Stimulated activated CD4-positive, alpha-beta T cell treated with anti-CD3 and anti-CD28 coated beads, Interleukin-1b, Interleukin-23, amount 100 ng/mL, for 1 hour (primary cell): Measurements from ENCODE around the gene PHOSPHO1.
A peak's percentile ranks its signal among the peaks of the same experiment; 100 is the strongest.
"Not testable (repeated sequence)": the region's sequence is repeated elsewhere in the genome, so short reads cannot be mapped to it uniquely, and the experiment has no call there.

Source experiments
- DNase-seq, 2 donors: peaks; one replicate each; pipeline ENCODE4 v3.0.0-alpha.2; 2020; ENCODE audit warnings: low read depth in 2 of 2

Gene PHOSPHO1

DNA sequence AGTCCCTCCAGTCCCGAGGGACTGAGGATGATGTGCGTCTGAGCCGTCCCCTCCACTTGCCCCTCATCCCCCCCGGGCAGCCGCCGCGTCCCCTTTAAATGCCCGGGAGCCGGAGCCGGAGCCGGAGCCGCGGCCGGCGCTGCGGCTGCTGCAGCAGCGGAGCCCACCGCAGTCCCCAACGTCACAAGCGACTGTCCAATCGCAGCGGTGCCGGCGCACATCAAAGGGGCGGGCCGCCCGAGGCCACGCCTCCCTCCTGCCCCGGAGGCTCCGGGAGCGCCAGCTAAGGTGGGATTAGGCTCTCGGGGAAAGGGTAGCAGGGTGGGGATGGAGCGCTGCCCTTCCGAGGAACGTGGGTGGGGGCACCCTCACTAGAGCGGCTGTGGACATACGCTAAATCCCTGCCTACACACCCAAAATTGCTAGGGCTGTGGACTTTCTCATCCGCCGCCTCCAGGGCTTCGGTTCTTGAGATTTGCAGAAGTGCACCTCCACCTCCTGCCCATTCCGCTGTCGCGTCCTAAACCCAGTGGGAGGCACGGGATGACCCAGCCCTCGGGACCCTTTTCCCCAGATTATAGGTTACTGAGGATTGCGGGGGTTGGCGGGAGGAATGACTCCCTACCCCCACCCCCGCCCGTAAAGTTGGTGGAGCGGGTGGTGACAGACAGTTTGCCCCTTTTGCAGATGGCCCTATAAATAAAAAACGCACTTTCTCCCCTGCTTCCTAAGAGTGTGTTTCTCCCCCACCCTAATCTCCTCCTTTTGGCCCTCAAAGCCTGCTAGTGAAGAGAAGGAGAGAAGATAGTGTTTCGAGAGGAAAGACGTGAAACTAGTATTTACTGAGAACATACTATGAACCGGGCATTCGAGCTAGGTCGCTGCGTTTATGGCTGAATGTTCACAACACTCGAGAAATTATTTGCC, at the start of gene PHOSPHO1:
Gene PHOSPHO1, minus strand, starts transcription at position 152 of the 927 bp plus-strand sequence. CDS start 4,096 bp downstream, outside the sequence.
- peak; percentile 48 to 73 for DNase-seq

GRCh38 chr17:49280061-49280460, 49.5 kb upstream of the PHOSPHO1 start:
- DNase-seq, result no peak

- not testable (repeated sequence) for DNase-seq
Observed at GRCh38 chr17:49279263-49280015, 48.9 kb upstream of the PHOSPHO1 start.

- DNase-seq, result no peak
Observed at GRCh38 chr17:49278076-49278475, 47.5 kb upstream of the PHOSPHO1 start.

GRCh38 chr17:49277638-49278037, 47.1 kb upstream of the PHOSPHO1 start:
- no peak for DNase-seq

DNA sequence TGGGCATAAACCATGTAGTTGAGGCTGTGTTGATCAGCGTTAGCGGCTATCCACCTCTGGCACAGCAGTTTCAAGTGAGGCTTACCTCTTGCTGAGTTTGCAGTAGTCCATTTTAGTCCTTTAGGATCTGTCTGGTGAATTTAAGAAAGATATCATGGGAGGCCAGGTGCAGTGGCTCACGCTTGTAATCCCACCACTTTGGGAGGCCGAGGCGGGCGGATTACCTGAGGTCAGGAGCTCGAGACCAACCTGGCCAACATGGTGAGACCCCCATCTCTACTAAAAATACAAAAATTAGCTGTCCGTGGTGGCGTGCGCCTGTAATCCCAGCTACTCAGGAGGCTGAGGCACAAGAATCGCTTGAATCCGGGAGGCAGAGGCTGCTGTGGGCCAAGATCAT, 45.4 kb upstream of the PHOSPHO1 start:
- DNase-seq, result not testable (repeated sequence)

DNA sequence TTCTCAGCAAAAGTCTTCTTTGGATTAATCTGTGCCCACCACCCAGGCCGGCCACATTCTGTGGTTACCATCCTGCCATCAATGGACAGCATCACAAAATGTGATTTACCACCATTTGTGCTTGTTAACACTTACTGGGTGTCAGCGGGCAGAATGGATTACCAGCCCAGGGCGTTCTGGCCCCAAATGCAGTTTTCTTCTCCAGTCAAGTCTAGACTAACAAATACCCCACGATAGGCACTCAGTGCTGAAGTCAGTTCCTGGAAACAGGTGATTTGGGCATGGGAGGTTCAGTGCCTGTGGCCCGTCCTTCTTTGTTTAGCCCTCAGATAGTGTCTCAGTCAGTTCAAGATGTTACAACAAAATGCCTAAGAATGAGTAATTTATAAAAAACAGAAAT, 38.8 kb upstream of the PHOSPHO1 start:
- DNase-seq, result no peak

DNA sequence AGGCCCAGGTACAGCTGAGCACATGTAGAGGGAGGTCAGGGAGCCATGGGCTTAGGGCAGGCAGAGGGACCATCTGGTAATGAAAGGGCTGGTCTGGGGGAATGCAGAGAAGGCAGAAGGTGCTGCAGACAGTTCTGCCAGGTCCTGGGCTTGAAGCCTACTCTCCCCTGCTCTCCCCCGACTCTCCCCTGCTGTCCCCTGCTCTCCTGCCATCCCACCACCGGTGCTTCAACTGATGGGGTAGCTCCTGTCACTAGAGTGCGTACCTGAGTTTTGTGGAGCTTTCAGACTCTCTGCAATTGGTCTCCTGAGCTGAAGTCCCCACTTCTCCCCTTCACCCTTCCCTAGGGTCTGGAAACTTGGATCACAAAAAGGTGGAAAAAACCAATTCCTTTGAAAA, 37.3 kb upstream of the PHOSPHO1 start:
- no peak for DNase-seq

DNA sequence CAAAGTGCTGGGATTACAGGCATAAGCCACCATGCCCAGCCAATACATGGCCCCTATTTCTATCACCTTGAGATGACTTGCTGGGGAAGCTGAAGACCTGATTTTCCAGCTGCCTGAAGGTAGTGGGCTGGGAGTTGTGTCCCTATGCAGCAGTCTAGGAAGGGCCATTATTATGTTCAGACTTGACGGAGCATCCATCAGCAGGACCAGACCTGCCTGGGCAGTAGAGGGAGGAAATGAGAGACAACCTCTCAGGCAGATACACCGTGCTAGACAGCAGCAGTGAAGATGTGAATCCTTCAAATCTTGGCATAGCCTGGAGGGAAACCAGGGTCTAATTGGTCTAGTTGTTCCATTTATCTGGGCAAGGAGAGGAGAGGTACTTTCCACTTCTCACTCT, 35.6 kb upstream of the PHOSPHO1 start:
- DNase-seq, result no peak

DNA sequence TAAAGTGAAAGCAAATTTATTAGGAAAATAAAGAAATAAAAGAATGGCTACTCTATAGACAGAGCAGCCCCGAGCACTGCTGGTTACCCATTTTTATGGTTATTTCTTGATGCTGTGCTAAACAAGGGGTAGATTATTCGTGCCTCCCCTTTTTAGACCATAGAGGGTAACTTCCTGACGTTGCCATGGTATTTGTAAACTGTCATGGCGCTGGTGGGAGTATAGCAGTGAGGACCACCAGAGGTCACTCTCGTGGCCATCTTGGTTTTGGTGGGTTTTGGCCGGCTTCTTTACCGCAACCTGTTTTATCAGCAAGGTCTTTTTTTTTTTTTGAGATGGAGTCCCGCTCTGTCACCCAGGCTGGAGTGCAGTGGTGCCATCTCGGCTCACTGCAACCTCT, 31.0 kb upstream of the PHOSPHO1 start:
- not testable (repeated sequence) for DNase-seq

- DNase-seq, result peak in 1 of 2 donors; percentile 15
Observed at GRCh38 chr17:49260817-49261291, 30.3 kb upstream of the PHOSPHO1 start.

GRCh38 chr17:49260011-49260816, 29.6 kb upstream of the PHOSPHO1 start:
- DNase-seq, result peak; percentile 10 to 39

GRCh38 chr17:49259663-49260010, 29.1 kb upstream of the PHOSPHO1 start:
- DNase-seq, result no peak

DNA sequence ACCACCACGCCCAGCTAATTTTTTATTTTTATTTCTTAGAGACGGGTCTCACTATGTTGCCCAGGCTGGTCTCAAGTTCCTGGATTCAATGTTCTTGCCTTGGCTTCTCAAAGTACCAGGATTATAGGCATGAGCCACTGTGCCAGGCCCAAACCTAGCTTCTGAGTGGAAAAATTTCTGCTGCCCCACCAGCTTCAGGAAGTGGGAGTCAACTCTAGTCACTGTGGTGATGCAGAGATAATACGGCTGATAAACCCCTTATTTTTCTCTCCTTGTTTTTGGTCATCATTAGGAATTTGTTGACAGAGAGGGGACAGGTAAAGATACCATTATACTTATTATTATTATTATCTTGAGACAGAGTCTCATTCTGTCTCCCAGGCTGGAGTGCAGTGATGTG, 27.8 kb upstream of the PHOSPHO1 start:
- DNase-seq, result no peak

- no peak for DNase-seq
Observed at GRCh38 chr17:49255125-49255524, 24.5 kb upstream of the PHOSPHO1 start.

DNA sequence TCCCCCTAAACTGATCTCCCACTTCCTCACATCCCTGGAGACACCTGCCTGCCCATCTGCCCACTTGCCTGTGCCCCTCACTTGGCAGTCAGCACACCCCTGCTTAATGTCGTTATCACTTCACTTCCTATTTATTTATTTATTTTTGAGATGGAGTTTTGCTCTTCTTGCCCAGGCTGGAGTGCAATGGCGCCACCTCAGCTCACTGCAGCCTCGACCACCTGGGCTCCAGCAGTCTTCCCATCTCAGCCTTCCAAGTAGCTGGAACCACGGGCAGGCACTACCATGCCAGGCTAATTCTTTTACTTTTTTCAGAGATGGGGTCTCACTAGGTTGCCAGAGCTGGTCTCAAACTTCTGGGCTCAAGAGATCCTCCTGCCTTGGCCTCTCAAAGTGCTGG, 23.5 kb upstream of the PHOSPHO1 start:
- no peak for DNase-seq

- no peak for DNase-seq
Observed at GRCh38 chr17:49252148-49252695, 21.6 kb upstream of the PHOSPHO1 start.

- DNase-seq, result no peak
Observed at GRCh38 chr17:49249890-49250522, 19.4 kb upstream of the PHOSPHO1 start.

DNA sequence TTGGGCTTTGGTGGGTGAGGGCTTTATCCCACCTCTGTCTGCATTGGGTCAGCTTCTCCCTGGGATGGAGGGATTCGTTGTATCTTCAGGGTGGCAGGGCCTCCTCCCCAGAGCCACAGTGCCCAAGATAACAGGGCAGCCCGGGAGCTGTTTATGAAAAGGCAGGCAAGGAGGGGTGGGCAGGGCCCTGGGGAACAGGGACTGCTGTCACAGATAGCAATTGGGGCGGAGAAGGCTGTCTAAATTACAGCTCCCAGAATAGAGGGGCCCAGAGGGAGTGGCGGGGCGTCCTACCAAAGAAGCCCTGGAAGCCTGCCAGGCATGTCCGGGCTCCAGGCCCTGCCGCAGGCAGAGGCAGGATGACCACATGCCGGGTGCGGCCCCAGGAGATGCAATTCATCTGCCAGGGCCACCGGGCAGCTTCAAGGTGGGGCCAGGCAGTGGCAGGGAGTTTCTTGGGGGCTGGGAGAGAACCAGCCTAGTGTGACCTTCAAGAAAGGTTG, 18.8 kb upstream of the PHOSPHO1 start:
- no peak for DNase-seq

GRCh38 chr17:49247944-49248343, 17.4 kb upstream of the PHOSPHO1 start:
- DNase-seq, result no peak

- no peak for DNase-seq
Observed at GRCh38 chr17:49244839-49245238, 14.3 kb upstream of the PHOSPHO1 start.
